Sigmoid colon (tissue), 7 donors: Measurements from ENCODE around the gene THSD8. TPM values are rescaled to one million over a fixed set of nuclear protein-coding genes. Genes with fewer than 3 reads are reported as not detected.

ENCODE experiments used
- DNase-seq: peaks from one replicate; pipeline ENCODE4 v3.0.0-alpha.2; 2019
- H3K27ac ChIP-seq, 4 donors: fragments of 200-600 bp; sonication (generic); one replicate each; pipeline ENCODE4 v1.5.1; 2016 to 2019; ENCODE audit warnings: mild to moderate bottlenecking in 1 of 4
- H3K27me3 ChIP-seq, 3 donors: fragments of 200-600 bp; sonication (generic); one replicate each; pipeline ENCODE4 v1.5.1; 2019; ENCODE audit warnings: mild to moderate bottlenecking in 1 of 3
- H3K36me3 ChIP-seq, 4 donors: fragments of 200-600 bp; sonication (generic); one replicate each; pipeline ENCODE4 v1.5.1; 2016 to 2019
- H3K4me1 ChIP-seq, 4 donors: fragments of 200-600 bp; sonication (generic); one replicate each; pipeline ENCODE4 v1.5.1; 2017 to 2019
- H3K4me3 ChIP-seq, 4 donors: fragments of 200-600 bp; sonication (generic); one replicate each; pipeline ENCODE4 v1.5.1; 2017 to 2019; ENCODE audit warnings: mild to moderate bottlenecking in 2 of 4, moderate library complexity in 1 of 4
- H3K9me3 ChIP-seq, 4 donors: fragments of 200-600 bp in 3 of 4; sonication (generic) in 3 of 4; one replicate each; pipeline versions ENCODE4 v1.5.1 to v1.6.1; 2013 to 2019
- EP300 ChIP-seq, 4 donors: sonication (generic); formaldehyde crosslinking; IDR thresholded peaks; one replicate each; pipeline ENCODE4 v1.6.1; 2017; ENCODE audit warnings: antibody characterized with exemption in 4 of 4
- POLR2A ChIP-seq, 2 donors: fragments of 450-650 bp; IDR thresholded peaks; one replicate each; pipeline ENCODE4 v1.6.1; 2016; ENCODE audit warnings: antibody characterized with exemption in 2 of 2, mild to moderate bottlenecking in 2 of 2, moderate library complexity in 2 of 2
- POLR2AphosphoS5 ChIP-seq, 4 donors: sonication (generic); formaldehyde crosslinking; IDR thresholded peaks; one replicate each; pipeline ENCODE4 v1.6.1; 2017; ENCODE audit warnings: antibody characterized with exemption in 4 of 4
- WGBS, 2 donors: extraction: QIAGEN DNeasy Blood & Tissue Kit; methylation state at CpG; one replicate each; pipeline ENCODE4 v1.1.7; 2013; 5-methylcytosine and 5-hydroxymethylcytosine counted together
- intact Hi-C: fragments of 100-400 bp; cut with DNase I; formaldehyde crosslinking; loops from one replicate; pipeline ENCODE4 v1.15.1; 2023
- polyA plus RNA-seq, 3 donors: library from polyadenylated mRNA; stranded (reverse); fragments of 200-250 nt; gene quantifications; one replicate each; pipeline ENCODE4 v1.2.3, GENCODE V29; 2013
- total RNA-seq, 4 donors: library from RNA; depleted of rRNA; stranded (reverse); fragments of >200 nt; gene quantifications; one replicate each; pipeline ENCODE4 v1.1.0, GENCODE V29; 2016
- TF ChIP-seq, protein P1 (sequence below), 4 experiments: fragments of 450-650 bp in 3 of 4; fragments of 200-600 bp in 1 of 4; IDR thresholded peaks; one replicate each; pipeline ENCODE4 v1.5.1; 2016 to 2019; ENCODE audit warnings: antibody characterized with exemption in 4 of 4, mild to moderate bottlenecking in 3 of 4, moderate library complexity in 2 of 4
- donor health status: healthy with polysubstance abuse.
- donor health status: Bipolar disorder and iron deficiency.
- donor health status: healthy.

THSD8 gene
- total and polyA plus RNA-seq, 7 donors: 2.5 to 2.8 TPM; not detected in 5

DNA sequence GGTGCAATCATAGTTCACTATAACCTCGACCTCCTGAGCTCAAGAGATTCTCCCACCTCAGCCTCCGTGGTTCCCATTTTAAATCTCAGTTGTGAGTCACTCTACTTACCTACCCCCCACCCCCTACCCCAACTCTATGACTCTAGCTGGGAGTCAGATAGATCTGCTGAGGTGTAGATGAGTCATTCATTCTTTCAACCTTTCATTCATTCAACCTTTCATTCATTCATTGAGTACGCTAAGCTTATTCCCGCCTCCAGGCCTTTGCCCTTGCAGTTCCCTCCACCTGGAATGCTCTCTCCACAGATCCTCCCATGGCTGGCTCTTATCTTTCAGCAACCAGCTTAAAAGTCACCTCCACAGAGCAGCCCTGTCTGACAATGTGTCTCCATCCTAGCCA lies 35.4 kb downstream of the THSD8 start:
- intact Hi-C loops: no loop called here
- TF ChIP-seq, protein P1, sequence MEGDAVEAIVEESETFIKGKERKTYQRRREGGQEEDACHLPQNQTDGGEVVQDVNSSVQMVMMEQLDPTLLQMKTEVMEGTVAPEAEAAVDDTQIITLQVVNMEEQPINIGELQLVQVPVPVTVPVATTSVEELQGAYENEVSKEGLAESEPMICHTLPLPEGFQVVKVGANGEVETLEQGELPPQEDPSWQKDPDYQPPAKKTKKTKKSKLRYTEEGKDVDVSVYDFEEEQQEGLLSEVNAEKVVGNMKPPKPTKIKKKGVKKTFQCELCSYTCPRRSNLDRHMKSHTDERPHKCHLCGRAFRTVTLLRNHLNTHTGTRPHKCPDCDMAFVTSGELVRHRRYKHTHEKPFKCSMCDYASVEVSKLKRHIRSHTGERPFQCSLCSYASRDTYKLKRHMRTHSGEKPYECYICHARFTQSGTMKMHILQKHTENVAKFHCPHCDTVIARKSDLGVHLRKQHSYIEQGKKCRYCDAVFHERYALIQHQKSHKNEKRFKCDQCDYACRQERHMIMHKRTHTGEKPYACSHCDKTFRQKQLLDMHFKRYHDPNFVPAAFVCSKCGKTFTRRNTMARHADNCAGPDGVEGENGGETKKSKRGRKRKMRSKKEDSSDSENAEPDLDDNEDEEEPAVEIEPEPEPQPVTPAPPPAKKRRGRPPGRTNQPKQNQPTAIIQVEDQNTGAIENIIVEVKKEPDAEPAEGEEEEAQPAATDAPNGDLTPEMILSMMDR (IDR thresholded peaks at IDR 0.05): no peak
- no peak for TF ChIP-seq POLR2AphosphoS5 (IDR thresholded peaks at IDR 0.05)
- TF ChIP-seq POLR2A (IDR thresholded peaks at IDR 0.05): no peak
- TF ChIP-seq EP300 (IDR thresholded peaks at IDR 0.05): no peak
- Histone ChIP-seq H3K27ac (no peak overlapping the region), H3K36me3 (no peaks in the 10 kb centered on the region), H3K4me1 (peaks cover 0 to 46% (median 34%) of the 10 kb centered on the region in 4 donors), H3K27me3 (peaks cover 87 to 100% (median 95%) of the 10 kb centered on the region in 3 donors), H3K4me3 (no peak overlapping the region), H3K9me3 (no peaks in the 10 kb centered on the region)
- WGBS, 2 donors: 48 to 79% methylated on average over 4 of the region's 4 CpGs
- no peak for DNase-seq

DNA sequence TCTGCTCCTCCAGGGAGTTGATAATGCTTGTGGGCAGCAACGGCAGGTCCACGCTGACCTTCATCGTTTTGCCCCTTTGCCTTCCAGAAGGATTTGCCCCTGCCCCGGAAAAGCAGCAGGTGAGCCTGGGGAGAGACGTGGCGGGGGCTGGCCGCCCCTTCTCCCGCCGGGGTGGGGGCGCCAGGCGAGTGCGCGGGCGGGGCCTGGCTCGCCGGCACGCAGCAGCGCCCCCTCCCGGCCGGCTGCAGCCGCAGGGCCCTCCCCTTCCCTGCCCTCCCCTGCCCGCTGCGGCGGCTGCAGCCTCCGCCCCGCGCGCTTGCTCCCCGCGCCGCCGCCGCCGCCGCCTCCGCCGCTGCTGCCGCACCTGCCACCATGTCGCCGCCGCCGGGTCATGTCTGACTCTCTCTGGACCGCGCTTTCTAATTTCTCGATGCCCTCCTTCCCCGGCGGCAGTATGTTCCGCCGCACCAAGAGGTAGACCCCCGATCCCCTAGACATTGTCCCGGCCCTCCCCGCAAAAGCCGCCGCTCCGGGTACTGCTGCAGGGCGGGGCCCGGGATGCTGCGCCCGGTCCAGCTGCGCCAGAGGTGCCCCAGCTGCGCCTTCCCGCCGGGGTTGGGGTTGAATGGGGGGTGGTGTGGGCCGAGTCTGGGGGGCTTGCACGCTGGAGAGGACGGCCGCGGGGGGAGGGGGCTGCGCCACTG lies 36.5 kb downstream of the THSD8 start, which contains the start of gene MAST1:
Gene MAST1, plus strand, starts transcription at position 334 of the 704 bp plus-strand sequence. Its CDS starts 58 bp downstream, at position 392.
- Histone ChIP-seq H3K27ac (no peak within 1 kb of the TSS), H3K27me3 (peaks cover 76 to 100% (median 95%) of the 10 kb centered on the region in 3 donors), H3K9me3 (no peaks in the 10 kb centered on the region), H3K36me3 (no peaks in the 10 kb centered on the region), H3K4me1 (peaks cover 0 to 35% (median 29%) of the 10 kb centered on the region in 4 donors), H3K4me3 (peak within 1 kb of the TSS in 3 of 4 donors; percentile 24 to 38 (median 32))
- intact Hi-C loops: no loop called here
- 1% methylated on average over 69 of the region's 69 CpGs for WGBS, 2 donors
- DNase-seq: no peak
- TF ChIP-seq, protein P1 (IDR thresholded peaks at IDR 0.05): peak in 1 of 4 experiments; percentile 41
- no peak for TF ChIP-seq POLR2AphosphoS5 (IDR thresholded peaks at IDR 0.05)

DNA sequence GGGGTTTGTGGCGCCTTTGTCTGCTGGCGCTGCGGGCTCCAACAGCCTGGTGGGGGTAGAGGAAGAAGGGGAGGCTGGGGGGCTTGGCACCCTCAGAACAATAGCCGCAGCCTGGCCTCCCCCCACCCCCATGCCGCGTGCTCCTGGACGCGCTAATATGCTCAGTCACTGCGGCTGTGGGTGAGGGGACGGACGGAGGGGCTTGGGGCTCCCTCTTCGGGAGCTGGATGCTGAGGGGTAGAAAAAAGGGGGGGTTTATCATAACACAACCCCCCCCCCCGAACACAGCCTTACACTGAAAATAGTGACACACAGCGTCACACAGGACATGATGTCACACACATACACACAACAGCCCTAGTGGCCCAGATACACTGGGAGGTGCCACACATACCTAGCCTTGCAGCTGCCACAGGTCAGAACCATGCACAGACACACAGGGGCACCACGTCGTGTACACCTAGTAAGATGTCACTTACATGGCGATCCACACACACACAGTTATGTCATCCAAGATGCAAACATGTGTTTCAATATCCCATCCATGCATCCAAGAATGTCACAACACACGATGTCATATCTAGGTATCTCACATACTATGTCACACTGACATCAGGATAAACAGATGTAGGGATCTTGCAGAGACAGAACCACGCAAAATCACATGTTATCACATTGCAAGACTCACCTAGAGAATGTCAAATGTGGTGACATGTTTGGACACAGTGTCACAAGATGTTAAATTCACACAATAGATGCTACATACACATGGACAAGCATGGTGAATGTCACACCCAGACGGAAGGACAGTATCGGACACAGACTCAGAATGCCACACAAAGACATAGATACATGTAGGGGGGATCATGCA lies 37.3 kb downstream of the THSD8 start:
- Histone ChIP-seq H3K36me3 (no peaks in the 10 kb centered on the region), H3K4me1 (peaks cover 0 to 27% (median 21%) of the 10 kb centered on the region in 4 donors), H3K9me3 (no peaks in the 10 kb centered on the region), H3K27me3 (peaks cover 72 to 100% (median 91%) of the 10 kb centered on the region in 3 donors), H3K4me3 (peak overlapping the region in 3 of 4 donors; percentile 24 to 38 (median 32)), H3K27ac (no peak overlapping the region)
- no peak for DNase-seq
- TF ChIP-seq POLR2AphosphoS5 (IDR thresholded peaks at IDR 0.05): no peak
- TF ChIP-seq POLR2A (IDR thresholded peaks at IDR 0.05): no peak
- no peak for TF ChIP-seq EP300 (IDR thresholded peaks at IDR 0.05)
- TF ChIP-seq, protein P1 (IDR thresholded peaks at IDR 0.05): no peak
- intact Hi-C loops: no loop called here
- WGBS, 2 donors: 14 to 22% methylated on average over 21 of the region's 21 CpGs

DNA sequence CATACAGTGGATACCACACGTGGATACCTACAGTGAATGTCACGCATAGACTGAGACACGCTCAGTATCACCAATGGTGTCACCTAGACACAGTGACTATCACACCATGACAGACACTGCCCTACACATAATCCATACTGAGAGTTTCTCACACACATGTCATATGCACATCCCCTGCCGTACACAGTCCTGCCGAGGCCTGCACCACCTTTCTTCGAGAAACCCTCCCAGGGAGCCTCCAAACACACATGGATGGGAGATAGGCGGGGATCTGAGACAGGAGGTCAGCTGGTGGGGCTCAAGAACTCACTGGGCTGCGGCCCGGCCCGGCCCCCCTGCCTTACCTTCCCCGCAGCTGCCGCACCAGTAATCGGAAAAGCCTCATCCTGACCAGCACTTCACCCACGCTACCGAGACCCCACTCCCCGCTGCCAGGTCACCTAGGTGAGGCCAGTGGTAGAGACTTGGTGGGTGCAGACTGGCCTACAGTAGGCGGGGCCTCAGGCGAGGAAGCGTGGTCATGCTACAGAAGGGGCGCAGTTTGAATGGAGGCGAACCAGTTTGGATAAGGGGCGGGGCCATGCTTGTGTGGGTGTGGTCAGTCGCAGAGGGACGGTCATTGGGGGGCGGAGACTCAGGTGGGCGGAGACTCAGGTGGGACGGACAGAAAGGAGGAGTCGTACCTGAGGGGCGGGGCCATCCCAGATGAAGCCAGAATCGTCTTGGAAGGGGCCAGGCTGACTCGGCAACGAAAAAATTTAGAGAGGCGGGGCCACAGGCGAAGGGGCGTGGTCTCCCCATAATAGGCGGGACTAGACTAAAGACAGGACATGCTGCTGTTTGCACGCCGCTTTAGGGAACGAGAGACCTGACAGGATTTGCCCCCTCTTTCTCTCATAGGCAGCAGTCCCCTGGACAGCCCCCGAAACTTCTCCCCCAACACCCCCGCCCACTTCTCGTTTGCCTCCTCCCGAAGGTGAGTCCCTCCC lies 38.5 kb downstream of the THSD8 start:
- Histone ChIP-seq H3K36me3 (no peaks in the 10 kb centered on the region), H3K4me1 (peaks cover 0 to 23% (median 17%) of the 10 kb centered on the region in 4 donors), H3K27ac (no peak overlapping the region), H3K27me3 (peaks cover 60 to 93% (median 81%) of the 10 kb centered on the region in 3 donors), H3K9me3 (no peaks in the 10 kb centered on the region), H3K4me3 (peak overlapping the region in 1 of 4 donors; percentile 15)
- 20 to 25% methylated on average over 43 of the region's 43 CpGs for WGBS, 2 donors
- intact Hi-C loops: no loop called here
- TF ChIP-seq POLR2A (IDR thresholded peaks at IDR 0.05): no peak
- TF ChIP-seq, protein P1 (IDR thresholded peaks at IDR 0.05): no peak
- TF ChIP-seq POLR2AphosphoS5 (IDR thresholded peaks at IDR 0.05): no peak
- no peak for TF ChIP-seq EP300 (IDR thresholded peaks at IDR 0.05)
- no peak for DNase-seq
